ENCODE measurements around the gene DPP6.

The DPP6 gene

DNA sequence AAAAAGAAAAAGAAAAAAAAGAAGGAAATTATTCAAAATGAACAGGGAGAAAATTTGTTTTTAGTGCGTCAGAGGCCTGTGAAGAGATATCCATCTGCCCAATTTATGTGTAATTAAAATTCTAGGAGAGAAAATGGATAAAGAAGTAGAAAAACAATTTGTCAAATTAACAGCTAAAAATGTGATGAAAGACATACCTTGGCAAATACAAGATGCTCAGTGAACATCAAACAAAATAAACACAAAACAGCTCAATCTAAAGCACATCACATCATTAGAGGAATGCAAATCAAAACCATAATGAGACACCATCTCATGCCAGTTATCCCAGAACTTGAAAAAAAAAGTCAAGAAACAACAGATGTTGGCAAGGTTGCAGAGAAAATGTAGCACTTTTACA is 477.9 kb downstream of the DPP6 start:
- DNase-seq (ENCODE audit: low read depth, low spot score) = no peak

DNA sequence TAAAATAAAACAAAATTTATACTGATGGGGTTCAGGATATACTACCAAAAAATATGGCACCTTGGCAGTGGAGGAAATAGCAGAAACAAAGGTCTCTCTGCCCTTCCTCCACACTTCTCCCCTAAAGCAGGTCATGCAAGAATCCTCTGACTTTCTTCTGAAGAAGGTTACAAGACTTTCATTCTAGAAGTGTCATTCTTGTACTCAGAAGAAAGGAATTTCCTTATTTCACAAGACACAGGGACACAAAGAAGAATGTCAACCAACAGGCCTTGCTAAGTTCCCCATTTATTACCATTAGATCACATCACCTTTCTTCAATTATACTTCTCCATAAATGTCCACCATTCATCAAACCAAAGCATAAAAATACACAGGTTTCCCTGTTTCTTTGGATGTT is 480.6 kb downstream of the DPP6 start:
- DNase-seq (ENCODE audit: low read depth, low spot score) = no peak

DNA sequence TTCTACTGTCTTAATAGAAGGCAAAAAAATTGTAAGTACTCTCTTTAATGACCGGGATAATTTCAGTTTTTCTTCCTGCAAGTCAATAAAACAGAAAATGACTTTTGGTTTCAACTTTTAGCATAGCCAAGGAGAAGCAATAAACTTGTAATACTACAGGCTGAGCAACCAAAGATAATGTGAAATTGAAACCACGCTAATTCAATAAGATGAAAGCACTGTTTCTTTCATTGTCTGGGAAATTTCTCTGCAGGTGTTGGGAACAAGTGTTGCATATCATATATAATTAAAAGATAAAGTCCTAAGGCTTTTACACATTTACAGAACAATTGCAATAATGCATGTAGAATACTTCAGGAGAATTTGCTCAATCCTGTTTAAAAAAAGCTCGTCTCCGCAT is 488.4 kb downstream of the DPP6 start:
- no peak for DNase-seq (ENCODE audit: low read depth, low spot score)

DNA sequence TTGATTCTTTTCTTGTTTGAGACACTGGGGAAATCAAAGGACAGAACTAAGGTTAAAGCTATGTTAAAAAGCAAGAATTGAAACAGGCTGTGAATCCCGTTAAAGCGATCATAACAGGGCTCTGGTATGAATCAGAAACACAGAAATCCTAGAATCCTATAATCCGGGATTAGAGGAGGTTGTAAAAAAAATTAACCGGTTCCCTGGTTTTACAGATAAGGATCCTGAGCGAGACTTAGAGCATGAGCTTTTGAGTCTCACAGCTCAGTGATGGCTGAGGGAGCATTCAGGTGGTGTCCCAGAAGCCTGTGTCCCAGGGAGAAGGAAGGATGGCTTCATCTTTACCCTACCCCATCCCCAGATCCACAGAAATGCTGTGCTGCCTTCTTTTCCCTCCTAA is 489.4 kb downstream of the DPP6 start:
- DNase-seq (ENCODE audit: low read depth, low spot score) = no peak

DNA sequence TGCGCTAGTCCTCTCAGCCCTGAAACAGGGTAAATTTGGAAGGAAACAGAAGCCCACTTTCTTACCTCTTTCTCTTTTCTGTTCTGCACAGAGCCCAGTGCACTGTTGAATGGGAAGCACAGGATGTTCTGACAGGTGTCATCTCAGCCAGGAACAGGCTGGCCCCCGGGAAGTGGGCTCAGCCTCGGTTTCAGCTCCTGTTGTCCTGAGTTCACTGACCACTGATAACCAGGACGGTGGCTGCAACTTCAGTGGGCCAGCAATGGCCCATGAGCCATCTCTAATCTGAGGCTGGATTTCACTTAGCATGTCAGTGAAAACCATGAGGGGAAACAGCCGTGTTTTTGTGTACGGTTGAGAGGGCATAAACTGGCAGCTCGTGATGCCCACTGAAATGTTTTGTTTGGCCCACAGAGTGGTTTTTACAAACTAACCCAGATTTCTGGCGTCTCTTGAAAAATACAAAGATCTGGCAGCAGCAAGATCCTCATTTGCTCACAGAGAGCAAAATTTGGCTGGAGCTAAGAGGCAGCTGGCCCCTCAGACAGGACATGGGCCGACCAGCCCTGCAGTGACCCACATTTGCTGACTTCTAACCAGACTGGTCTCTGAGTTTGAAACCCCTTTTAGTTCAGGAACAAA is 494.9 kb downstream of the DPP6 start:
- no peak for DNase-seq (ENCODE audit: low read depth, low spot score)

- no peak for DNase-seq (ENCODE audit: low read depth, low spot score)
These were observed 501.6 kb downstream of the DPP6 start for GRCh38 chr7:154553711-154554265.

DNA sequence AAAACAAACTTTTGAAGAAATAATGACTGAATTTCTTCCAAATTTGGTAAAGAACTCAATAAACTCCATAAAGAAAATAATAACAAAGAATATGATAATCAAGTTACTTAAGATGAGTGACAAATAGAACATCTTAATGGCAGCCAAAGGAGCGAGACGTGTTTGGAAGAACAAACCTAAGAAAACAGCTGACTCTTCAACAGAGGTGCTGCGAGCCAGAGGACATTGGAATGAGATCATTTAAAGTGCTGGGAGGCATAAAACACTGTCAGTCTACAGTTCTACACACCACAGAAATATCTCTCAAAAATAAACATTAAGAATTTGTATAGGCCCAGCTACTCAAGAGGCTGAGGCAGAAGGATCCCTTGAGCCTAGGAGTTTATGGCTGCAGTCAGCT is 507.3 kb downstream of the DPP6 start:
- no peak for DNase-seq (ENCODE audit: low read depth, low spot score)

GRCh38 chr7:154564676-154565075 is 512.5 kb downstream of the DPP6 start:
- no peak for DNase-seq (ENCODE audit: low read depth, low spot score)

- no peak for DNase-seq (ENCODE audit: low read depth, low spot score)
These were observed 514.7 kb downstream of the DPP6 start for GRCh38 chr7:154566877-154567276.

- DNase-seq (ENCODE audit: low read depth, low spot score) = no peak
These were observed 516.1 kb downstream of the DPP6 start for GRCh38 chr7:154568346-154568745.

DNA sequence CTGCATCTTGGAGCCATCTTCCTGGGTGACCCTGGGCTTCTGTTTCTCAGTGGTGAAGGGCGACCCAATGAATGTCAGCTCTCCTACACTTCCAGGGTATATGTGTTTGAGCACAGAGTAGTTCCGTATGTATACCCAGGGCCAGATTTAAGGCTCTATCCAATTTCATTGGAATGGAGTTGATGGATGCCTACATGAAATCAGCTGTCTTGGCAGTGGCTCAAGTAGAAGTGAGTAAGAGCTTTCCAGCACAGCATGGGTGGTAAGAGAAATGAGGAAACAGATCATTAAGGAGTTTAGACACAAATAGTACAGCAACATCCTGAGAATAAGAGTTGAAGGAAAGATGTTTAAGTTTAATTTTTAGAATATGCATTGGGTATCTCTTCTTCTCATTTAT is 517.7 kb downstream of the DPP6 start:
- DNase-seq (ENCODE audit: low read depth, low spot score) = no peak

- no peak for DNase-seq (ENCODE audit: low read depth, low spot score)
These were observed 519.6 kb downstream of the DPP6 start for GRCh38 chr7:154571772-154572171.

- no peak for DNase-seq (ENCODE audit: low read depth, low spot score)
These were observed 522.0 kb downstream of the DPP6 start for GRCh38 chr7:154574235-154574634.

GRCh38 chr7:154575497-154575896 is 523.3 kb downstream of the DPP6 start:
- no peak for DNase-seq (ENCODE audit: low read depth, low spot score)

- no peak for DNase-seq (ENCODE audit: low read depth, low spot score)
These were observed 524.4 kb downstream of the DPP6 start for GRCh38 chr7:154576604-154577003.

GRCh38 chr7:154577141-154577873 is 525.1 kb downstream of the DPP6 start:
- DNase-seq (ENCODE audit: low read depth, low spot score) = no peak

DNA sequence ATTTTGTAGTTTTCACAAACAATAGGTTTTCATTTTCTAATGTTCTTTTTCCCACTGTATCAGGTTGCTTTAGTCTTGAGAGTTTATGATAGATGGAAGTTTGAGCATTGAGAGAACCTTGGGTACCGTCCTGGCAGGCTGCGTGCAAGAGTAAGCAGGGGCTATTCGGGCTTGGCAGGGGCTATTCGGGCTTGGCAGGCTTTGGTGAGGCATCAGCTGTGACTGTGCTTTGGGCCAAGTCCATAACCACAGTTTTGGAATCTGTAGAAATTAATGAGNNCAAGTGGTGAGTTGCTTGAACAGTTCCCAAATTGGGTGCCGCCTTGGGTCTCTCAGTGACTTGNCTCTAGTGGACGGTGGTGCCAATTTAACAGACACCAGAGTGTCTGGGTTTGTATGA is 526.1 kb downstream of the DPP6 start:
- no peak for DNase-seq (ENCODE audit: low read depth, low spot score)

GRCh38 chr7:154579711-154580110 is 527.5 kb downstream of the DPP6 start:
- DNase-seq (ENCODE audit: low read depth, low spot score) = no peak

GRCh38 chr7:154581251-154581890 is 529.2 kb downstream of the DPP6 start:
- no peak for DNase-seq (ENCODE audit: low read depth, low spot score)

DNA sequence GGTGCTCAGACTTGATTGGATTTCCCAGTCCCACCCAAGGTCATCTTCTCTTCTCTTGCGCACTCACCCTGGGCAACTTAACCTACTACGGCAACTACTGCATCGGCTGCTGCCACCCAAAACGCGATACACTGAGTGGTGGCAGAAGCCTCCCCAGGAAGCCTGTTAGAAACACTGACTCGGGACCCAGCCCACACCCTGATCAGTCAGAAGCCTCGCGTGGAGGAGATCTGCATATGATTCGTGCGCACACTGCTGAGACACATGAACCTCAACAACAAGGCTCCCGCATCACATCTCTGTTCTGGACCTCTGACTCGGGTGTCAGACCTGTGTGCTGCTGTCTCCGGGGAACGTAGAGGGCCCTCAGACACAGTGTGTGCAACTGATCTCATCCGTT is 531.3 kb downstream of the DPP6 start:
- DNase-seq (ENCODE audit: low read depth, low spot score) = no peak

DNA sequence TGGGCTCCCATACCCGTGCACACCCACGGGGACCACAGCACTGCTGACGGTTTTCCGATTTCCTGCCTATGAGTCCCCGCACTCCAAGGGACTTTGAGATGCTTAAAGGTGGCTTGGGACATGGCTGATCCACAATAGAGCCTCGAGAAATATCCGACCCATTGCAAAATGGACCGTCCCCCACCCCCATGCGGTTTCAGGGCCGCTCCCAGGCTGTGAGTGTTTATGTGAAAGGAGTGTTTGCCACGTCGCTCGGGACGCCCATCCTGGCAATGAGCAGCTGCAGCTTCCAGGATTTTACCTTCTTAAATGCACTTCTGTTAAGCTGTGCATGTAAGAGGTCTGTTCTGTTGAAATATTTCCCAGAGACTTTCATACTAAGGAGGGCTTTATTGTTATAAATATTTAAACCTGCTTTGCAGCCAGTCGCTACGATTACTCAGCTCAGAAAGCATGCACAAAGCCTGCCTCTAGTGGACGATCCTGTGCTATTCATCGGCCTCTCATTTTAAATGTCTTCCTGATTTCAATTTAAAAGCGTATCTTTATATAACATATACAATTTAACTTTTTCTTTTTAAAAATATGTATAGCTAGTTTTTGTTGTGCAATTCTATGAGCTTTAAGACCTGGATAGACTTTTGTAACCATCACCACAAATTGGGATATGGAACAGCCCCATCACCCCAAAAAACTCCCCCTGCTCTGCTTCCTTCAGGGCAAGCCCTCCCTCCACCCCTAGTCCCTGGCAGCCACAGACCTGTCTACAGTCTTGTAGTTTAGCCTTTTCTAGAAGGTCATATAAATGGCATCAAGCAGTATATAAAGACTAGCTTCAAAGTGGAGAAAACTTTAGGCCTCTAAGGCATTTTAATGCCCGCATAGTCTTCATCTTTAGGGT is 532.4 kb downstream of the DPP6 start:
- DNase-seq (ENCODE audit: low read depth, low spot score) = no peak

GRCh38 chr7:154587792-154588191 is 535.6 kb downstream of the DPP6 start:
- DNase-seq (ENCODE audit: low read depth, low spot score) = no peak

All from activated naive CD8-positive, alpha-beta T cell treated with anti-CD3 and anti-CD28 coated beads, Interleukin-2, amount 50 U/mL, for 16 hours (primary cell).